NCI-H1092 (cell line): ENCODE results near the gene TTLL11.

Source experiments
- DNase-seq: peaks from one replicate; lab custom pipeline; 2025; lab: John Stamatoyannopoulos, UW

TTLL11 gene

DNA sequence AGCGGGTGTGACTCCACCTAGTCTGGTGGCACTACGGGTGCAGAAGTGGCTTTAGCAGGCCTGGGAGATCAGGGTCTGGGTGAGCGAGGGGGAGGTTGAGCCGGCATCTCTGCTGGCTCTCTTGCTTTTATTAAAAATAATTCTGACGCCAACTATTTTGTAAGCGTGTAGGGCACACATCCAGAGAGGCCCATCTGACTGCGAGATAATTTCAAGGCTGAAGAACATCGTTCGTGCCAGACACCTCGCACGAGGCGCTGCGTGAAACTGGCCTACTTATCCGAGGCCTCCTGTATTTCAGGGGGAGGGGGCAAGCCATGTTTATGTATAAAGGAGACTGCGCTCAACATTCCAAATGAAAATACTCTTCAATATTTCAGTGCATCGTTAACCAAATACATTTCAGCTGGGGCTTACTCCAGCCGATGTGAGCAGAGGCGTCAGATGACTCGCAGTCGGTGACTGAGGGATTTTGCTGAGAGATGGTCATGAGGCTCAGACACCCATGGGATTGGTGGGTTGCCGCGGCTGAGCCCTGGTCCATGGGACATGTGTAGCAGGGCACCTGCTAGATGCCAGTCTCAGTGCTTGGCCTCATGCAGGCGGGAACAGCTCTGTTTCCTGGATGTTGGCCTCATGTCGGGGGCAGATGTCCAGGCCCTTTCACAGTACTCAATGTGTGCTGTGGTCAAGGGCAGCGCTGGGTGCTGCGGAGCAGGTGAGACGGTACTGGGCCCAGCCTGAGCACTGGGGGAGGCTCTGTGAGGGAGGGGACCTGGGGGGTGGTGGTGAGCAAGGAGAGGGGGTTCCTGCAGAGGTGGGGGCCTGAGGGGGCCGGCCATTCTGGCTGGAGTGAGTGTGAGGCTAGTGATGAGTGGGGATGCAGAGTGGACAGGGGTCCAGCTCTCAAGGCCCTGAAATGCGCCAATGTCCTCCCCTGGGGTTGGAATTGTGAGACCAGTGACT lies 240.2 kb downstream of the TTLL11 start:
- DNase-seq, result no peak

DNA sequence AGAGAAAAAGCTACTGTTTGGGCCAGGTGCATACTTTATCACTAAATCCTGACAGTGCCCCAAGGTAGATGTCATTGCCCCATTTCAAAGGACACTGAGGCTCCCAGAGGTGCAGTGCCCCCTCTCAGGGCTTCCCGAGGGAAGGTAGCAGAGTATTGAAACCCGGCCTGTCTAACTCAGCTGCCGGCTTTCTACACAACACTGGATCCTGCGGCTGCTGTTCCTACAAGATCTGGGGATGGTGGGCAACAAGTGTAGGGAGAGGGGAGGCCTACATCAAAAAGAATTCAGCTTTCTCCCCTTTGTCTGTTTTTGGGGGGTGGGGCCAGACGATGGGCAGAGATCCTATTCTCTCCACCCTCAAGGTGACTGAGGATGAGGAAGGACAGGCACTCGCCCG lies 240.9 kb downstream of the TTLL11 start:
- no peak for DNase-seq

DNA sequence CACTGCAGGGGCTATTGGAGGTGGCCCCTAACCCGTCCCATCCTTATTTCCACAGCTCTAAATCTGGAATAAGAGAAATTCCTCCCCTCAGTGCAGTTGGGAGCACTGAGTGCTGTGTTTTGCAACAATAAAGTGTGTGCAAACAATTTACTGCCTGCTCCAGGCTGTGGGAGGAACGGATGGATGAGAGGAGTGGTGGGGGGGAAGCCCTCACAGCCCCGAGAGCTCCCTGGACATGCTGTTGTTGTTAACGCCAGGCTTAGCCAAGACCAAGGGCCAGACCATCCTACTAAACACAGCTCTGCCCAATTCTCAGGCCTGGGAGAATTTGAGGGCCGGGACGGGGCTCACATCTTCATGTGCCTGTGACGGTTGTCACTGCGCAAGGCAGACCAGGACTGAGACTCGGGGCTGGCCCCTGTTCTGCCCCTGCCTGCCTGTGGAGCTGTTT lies 241.4 kb downstream of the TTLL11 start:
- DNase-seq, result no peak

GRCh38 chr9:121850366-121850765 lies 242.7 kb downstream of the TTLL11 start:
- DNase-seq, result no peak

- DNase-seq, result no peak
Measured at GRCh38 chr9:121849554-121849953, 243.6 kb downstream of the TTLL11 start.

DNA sequence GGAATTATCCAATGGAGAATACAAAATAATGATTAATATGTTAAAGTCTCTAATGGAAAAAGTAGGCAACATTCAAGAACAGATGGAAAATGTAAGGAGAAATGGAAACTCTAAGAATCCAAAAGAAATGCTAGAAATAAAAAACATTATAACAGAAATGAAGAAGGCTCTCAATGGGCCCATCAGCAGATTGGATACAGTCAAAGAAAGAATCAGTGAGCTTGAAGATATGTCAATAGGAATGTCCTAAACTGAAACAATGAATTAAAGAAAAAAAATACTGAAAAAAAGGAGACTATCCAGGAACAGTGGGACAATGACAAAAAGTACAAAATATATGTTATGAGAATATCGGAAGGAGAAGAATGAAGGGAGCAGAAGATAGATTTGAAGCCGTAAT lies 248.5 kb downstream of the TTLL11 start:
- no peak for DNase-seq

DNA sequence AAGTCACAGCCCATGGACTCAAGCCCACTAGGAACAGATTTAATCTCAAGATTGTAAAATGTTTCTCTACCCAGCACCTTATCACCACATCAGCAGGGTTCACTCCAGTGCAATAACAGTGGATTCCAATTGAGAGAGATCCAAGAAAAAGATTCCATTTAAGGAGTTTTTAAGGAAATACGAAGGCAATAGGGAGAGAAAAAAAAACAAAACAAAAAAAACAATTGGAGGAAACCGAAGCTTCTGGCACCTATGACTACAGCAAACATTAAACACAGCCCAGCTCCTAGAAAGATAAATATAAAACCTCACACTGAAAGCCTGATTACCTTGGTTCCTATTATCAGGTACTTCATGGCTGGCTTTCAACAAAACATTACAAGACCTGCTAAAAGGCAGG lies 249.0 kb downstream of the TTLL11 start:
- no peak for DNase-seq

- DNase-seq, result no peak
Measured at GRCh38 chr9:121842612-121842978, 250.5 kb downstream of the TTLL11 start.

GRCh38 chr9:121841771-121842611 lies 251.1 kb downstream of the TTLL11 start:
- DNase-seq, result no peak

DNA sequence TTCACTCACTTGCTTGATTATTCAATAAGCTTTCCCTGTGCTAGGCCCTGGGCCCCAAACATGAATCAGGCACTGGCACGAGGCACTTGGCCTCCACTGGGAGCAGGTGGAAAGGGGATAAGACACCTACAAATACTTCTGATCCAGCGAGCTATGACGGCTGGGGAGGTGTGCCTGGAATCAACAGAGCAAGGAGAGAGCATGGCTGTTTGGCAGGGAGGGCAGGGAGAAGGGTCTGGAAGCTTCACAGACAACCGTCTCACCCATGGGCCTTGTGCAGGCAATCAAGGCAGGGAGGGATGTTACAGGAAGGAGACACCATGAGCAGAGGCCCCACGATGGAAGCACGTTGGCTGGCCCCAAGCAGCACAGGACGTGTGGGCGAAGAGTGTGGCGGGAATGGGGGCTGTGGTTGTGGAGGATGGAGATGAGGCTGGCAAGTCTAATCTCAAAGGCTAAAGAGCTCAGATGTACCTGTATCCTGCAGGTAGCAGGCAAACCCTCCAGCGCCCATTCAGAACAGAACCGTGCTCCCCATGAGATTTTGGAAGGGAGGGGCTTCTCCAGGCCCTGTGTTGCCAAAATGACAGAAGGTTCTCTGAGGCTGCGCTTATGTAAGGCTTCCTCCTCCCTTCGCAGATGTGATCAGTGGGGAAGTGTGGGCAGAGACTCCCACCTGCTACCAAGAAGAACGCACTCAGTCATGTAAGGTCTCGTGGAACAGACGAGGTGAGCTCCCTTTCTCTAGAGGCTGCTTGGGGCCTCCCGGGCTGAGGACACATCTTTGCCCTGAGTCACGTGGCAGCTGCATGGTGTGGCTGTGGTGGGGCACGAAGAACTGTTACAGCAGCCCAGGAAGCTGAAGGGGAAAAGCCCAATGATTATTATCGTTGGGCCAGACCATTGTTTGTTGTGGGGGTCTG lies 252.0 kb downstream of the TTLL11 start:
- no peak for DNase-seq

DNA sequence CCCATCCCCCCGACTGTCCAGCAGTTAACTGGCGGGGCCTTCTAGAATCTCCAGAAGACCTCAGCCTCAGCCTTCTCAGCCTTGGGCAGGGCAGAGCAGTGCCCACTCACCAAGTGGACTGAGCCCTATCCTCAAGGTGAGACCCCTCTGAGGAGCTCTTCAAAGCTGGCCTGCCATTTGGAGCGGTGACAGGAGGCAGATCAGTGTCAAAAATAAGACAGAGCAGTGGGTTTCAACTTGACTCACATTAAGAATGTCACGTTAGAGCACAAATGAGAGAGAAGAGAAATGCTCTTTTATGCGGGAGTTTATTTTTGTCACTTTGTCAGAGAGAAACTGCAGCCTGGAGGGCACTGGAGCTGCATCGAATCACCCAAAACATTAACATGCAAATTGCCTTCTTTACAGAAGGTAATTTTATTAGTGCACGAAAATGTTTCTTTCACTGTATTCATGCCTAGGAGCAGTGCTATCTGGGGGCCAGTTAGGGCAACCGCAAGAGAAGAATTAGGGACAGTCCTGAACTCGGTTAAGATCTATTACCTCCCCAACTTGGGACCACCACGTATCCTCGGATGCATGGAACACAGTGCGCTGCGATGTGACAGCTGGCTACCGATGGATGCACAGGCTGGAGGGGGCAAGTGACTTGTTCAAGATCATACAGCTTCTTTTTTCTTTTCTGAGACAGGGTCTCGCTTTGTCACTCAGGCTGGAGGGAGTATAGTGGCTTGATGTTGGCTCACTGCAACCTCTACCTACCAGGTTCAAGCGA lies 253.2 kb downstream of the TTLL11 start:
- no peak for DNase-seq

- no peak for DNase-seq
Measured at GRCh38 chr9:121838746-121839669, 254.1 kb downstream of the TTLL11 start.

DNA sequence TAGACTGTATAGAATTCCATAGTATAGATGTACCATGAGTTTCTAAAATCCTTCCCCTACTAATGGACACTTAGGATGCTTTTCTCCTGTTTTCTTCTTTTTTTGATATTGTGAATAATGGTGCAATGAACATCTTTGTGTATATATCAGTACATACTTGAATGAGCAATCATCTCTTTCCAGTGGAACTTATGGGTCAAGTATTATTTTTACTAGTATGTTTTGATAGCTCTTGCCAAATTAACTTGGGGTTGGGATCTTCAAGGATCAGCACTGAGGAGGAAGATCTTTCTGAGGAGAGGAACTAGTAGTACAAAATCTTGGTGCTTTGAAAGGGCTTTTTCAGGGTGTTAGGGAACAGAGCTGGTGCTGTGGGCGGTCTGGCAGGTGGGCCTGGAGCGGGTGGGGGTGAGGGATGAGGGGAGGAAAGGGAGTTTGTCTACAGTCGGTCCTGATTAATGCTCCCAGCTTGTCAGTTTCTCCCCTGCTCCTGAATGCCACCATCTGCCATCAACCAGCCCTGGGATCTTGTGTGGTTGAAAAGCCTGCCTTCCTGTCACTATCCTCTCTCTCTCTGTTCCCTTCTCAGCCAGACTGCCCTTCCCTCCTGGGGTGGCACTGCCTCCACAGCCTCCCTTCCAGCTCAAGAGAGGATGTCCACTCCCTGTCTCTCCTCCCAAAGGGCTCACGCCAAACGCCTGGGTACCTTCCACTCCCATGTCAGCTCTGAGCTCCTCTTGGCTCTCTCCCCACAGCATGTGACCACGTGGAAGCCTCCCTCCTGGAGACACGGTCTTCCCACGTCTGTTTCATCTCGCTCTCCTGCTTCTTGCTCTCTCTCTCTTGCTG lies 255.8 kb downstream of the TTLL11 start:
- no peak for DNase-seq

DNA sequence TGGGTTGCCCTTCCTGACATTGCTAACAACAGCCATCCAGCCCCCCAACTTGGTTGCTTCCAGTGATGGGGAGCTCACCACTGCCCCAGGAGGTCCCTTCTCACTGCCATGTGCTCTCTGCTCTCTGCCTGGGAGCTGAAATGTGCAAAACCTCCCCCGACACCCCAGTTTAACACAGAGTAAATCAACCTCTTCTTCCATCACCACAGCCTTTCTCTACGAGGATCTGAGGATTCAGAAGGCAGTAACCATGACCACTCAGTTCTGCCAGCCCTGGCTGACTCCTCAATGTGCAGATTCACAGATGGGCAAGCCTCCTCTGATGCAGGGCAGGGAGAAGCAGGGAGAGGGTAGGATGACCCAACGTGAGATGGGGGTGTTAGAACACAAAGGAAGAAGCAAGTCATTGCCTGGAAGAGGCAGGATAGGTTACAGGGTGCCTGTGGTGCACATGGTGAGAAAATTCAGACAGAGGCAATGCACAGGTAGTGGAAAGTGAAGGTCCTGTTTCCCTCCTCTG lies 256.7 kb downstream of the TTLL11 start:
- DNase-seq, result no peak

DNA sequence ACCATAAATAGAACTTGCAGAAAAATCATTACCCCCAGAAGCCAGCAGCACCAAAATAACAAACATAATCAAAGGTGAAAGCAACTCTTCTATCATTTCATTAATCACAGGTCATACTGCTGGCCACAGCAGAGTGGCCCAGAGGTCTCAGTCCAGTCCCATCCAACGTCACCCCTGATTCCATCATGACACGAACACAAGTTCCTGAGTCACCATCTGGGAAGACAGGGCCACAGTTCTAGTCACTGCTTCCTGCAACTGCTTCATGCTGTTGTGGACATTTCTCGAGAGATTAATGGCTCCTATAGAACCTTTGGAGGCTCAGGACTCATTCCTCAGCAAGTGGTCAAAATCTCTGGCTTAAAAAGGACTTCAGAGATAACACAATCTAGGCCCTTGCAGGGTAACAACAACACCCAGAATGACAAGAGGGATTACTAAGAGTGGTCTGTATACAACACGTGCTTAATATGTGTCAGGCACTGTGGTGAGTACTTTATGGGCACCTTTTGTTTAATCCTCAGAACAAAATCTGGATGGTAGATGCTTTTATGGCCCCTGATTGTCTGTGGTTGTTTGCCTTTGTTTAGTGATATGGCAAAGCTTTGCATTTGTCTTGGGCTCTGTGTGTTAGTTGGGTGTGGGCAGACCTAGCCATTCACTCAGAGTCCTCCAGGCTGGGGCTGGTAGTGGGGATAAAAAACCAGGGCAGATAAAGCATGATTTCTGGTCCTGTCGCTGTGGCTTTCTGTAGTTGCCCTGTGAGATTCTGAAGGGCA lies 257.3 kb downstream of the TTLL11 start:
- no peak for DNase-seq

DNA sequence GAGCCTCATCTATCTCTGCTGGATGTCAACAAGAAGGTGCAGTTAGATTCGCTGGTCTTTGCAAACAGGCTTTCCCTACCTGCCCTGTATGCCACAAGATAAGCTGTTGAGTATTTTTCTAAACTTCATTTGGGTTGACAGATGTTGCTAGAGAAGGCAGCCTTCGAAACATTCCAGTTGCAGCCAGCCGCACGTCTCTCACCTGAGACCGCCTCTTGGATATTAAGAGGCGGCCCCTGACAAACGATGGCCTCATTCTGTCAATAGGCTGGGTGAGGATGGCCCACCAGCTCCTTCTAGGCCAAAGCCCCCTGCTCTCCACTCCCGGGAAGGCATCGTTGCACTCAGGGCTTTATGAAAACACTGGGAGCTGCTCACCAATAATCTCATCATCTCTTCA lies 260.0 kb downstream of the TTLL11 start:
- no peak for DNase-seq

DNA sequence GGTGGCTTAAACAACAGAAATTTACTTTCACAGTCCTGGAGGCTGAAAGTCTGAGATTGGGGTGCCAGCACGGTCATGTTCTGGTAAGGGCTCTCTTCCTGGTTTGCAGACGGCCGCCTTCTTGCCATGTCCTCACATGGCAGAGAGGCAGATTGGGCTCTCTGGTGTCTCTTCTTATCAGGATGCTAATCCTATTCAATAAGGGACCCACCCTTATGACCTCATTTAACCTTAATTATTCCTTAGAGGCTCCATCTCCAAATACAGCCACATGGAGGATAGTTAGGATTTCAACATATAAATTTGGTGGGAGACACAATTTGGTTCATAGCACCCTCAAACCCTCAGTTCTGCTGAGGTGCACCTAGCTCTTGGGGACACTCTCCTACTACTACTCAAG lies 261.2 kb downstream of the TTLL11 start:
- DNase-seq, result no peak
